Neural progenitor cell (in vitro differentiated cells): ENCODE results near the gene MRC1. TPM values are rescaled to one million over a fixed set of nuclear protein-coding genes. Genes with fewer than 3 reads are reported as not detected.
A peak's percentile ranks its signal among the peaks of the same experiment; 100 is the strongest.

Source experiments
- DNase-seq: peaks from one replicate; pipeline ENCODE4 v3.0.0-alpha.2; 2016; ENCODE audit warnings: low spot score
- H2AFZ ChIP-seq: fragments of 200-600 bp; sonication (generic); replicated peaks from 2 replicates; pipeline ENCODE4 v1.6.1; 2016; ENCODE audit warnings: antibody characterized with exemption
- H3F3A ChIP-seq: fragments of 200-600 bp; sonication (generic); 2 replicates; pipeline ENCODE4 v1.6.1; 2016; ENCODE audit warnings: antibody characterized with exemption, low read depth
- H3K27ac ChIP-seq: fragments of 200-600 bp; sonication (generic); 2 replicates; pipeline ENCODE4 v1.5.1; 2016; ENCODE audit warnings: mild to moderate bottlenecking
- H3K27me3 ChIP-seq: fragments of 200-600 bp; sonication (generic); 2 replicates; pipeline ENCODE4 v1.6.1; 2016; ENCODE audit warnings: mild to moderate bottlenecking, moderate library complexity
- H3K36me3 ChIP-seq: fragments of 200-600 bp; sonication (generic); 2 replicates; pipeline ENCODE4 v1.5.1; 2016
- H3K4me1 ChIP-seq: fragments of 200-600 bp; sonication (generic); 2 replicates; pipeline ENCODE4 v1.6.1; 2016; ENCODE audit warnings: mixed run types
- H3K4me2 ChIP-seq: fragments of 200-600 bp; sonication (generic); 2 replicates; pipeline ENCODE4 v1.6.1; 2016
- H3K4me3 ChIP-seq: fragments of 200-600 bp; sonication (generic); 2 replicates; pipeline ENCODE4 v1.5.1; 2016
- H3K79me2 ChIP-seq: fragments of 200-600 bp; sonication (generic); 2 replicates; pipeline ENCODE4 v1.6.1; 2016; ENCODE audit warnings: low read depth
- H3K9ac ChIP-seq: fragments of 200-600 bp; sonication (generic); 2 replicates; pipeline ENCODE4 v1.6.1; 2016
- H3K9me3 ChIP-seq: fragments of 200-600 bp; sonication (generic); 2 replicates; pipeline ENCODE4 v1.5.1; 2016; ENCODE audit warnings: low read depth
- H4K20me1 ChIP-seq: fragments of 200-600 bp; sonication (generic); 2 replicates; pipeline ENCODE4 v1.6.1; 2016; ENCODE audit warnings: low read depth
- H3K27ac Mint-ChIP-seq: 3 replicates; pipeline ENCODE4 v1.8.0; 2021; ENCODE audit warnings: mixed read lengths
- H3K27me3 Mint-ChIP-seq: 2 replicates; pipeline ENCODE4 v1.8.0; 2022; ENCODE audit warnings: low read depth, mild to moderate bottlenecking, inconsistent platforms, moderate library complexity, mixed read lengths; ENCODE audit not compliant: insufficient read depth
- H3K36me3 Mint-ChIP-seq: 3 replicates; pipeline ENCODE4 v1.8.0; 2021; ENCODE audit warnings: mixed read lengths
- H3K4me1 Mint-ChIP-seq: 3 replicates; pipeline ENCODE4 v1.8.0; 2021; ENCODE audit warnings: mixed read lengths
- H3K4me3 Mint-ChIP-seq: 3 replicates; pipeline ENCODE4 v1.8.0; 2021; ENCODE audit warnings: mild to moderate bottlenecking, moderate library complexity, mixed read lengths
- H3K9me3 Mint-ChIP-seq: 3 replicates; pipeline ENCODE4 v1.8.0; 2020; ENCODE audit warnings: mixed read lengths
- EZH2 ChIP-seq: fragments of 200-600 bp; sonication (generic); IDR thresholded peaks from 2 replicates; pipeline ENCODE4 v1.6.1; 2017; ENCODE audit warnings: antibody characterized with exemption, mild to moderate bottlenecking, moderate library complexity
- EZH2phosphoT487 ChIP-seq: fragments of 200-600 bp; sonication (generic); IDR thresholded peaks from 2 replicates; pipeline ENCODE4 v1.6.1; 2017; ENCODE audit warnings: antibody characterized with exemption
- total RNA-seq: library from RNA; depleted of rRNA; stranded (reverse); fragments of >200 nt; gene quantifications from 2 replicates; pipeline ENCODE4 v1.2.3, GENCODE V29; 2015; ENCODE audit warnings: low replicate concordance
- TF ChIP-seq, protein P1 (sequence below): fragments of 200-600 bp; sonication (generic); IDR thresholded peaks from 2 replicates; pipeline ENCODE4 v1.5.1; 2017; ENCODE audit warnings: antibody characterized with exemption, mild to moderate bottlenecking

The MRC1 gene
- total RNA-seq, 1 donor from 2014 or later = not detected

GRCh38 chr10:17802976-17803375 lies 6.2 kb upstream of the MRC1 start:
- Mint-ChIP-seq H3K27me3 (no peaks in the 10 kb centered on the region), H3K4me3 (no peak overlapping the region), H3K36me3 (no peaks in the 10 kb centered on the region), H3K27ac (no peak overlapping the region), H3K4me1 (peaks cover 3% of the 10 kb centered on the region), H3K9me3 (peaks cover 3% of the 10 kb centered on the region)
- Histone ChIP-seq H3K9me3 (no peaks in the 10 kb centered on the region), H3K4me1 (no peaks in the 10 kb centered on the region), H3K9ac (no peak overlapping the region), H2AFZ (no peak overlapping the region), H3K36me3 (no peaks in the 10 kb centered on the region), H3K79me2 (no peaks in the 10 kb centered on the region), H4K20me1 (no peaks in the 10 kb centered on the region), H3F3A (no peaks in the 10 kb centered on the region), H3K4me2 (no peak overlapping the region), H3K27me3 (no peaks in the 10 kb centered on the region), H3K27ac (no peak overlapping the region), H3K4me3 (no peak overlapping the region)
- DNase-seq = no peak
- TF ChIP-seq EZH2 (no peak), EZH2phosphoT487 (no peak)
- TF ChIP-seq, protein P1, sequence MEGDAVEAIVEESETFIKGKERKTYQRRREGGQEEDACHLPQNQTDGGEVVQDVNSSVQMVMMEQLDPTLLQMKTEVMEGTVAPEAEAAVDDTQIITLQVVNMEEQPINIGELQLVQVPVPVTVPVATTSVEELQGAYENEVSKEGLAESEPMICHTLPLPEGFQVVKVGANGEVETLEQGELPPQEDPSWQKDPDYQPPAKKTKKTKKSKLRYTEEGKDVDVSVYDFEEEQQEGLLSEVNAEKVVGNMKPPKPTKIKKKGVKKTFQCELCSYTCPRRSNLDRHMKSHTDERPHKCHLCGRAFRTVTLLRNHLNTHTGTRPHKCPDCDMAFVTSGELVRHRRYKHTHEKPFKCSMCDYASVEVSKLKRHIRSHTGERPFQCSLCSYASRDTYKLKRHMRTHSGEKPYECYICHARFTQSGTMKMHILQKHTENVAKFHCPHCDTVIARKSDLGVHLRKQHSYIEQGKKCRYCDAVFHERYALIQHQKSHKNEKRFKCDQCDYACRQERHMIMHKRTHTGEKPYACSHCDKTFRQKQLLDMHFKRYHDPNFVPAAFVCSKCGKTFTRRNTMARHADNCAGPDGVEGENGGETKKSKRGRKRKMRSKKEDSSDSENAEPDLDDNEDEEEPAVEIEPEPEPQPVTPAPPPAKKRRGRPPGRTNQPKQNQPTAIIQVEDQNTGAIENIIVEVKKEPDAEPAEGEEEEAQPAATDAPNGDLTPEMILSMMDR = no peak

DNA sequence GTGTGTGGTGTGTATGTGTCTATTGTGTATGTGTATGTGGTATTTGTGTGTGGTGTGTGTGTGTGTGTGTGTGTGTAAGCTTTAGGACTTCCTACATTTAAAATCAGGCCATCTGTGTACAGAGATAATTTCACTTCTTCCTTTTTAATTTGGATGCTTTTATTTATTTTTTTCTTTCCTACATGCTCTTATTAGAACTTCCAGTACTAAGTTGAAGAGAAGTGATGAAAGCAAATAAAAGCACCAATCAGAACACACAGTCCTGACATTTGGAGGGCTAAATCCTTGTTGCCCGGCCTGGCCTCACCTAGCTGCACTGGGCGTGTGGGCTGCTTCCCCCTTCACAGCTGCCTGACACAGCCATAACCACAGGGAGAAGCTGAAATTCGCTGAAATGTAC lies 3.8 kb upstream of the MRC1 start:
- H3K79me2 ChIP-seq = no peaks in the 10 kb centered on the region
- H3K9me3 Mint-ChIP-seq = peaks cover 3% of the 10 kb centered on the region
- H3K27ac Mint-ChIP-seq = no peak overlapping the region
- H3K27me3 ChIP-seq = no peaks in the 10 kb centered on the region
- no peak overlapping the region for H3K4me3 Mint-ChIP-seq
- TF ChIP-seq EZH2phosphoT487 (no peak), EZH2 (no peak)
- TF ChIP-seq, protein P1 = no peak
- no peaks in the 10 kb centered on the region for H3K4me1 ChIP-seq
- no peak overlapping the region for H3K9ac ChIP-seq
- H3K9me3 ChIP-seq = no peaks in the 10 kb centered on the region
- H3K4me1 Mint-ChIP-seq = peaks cover 3% of the 10 kb centered on the region
- H3K36me3 ChIP-seq = no peaks in the 10 kb centered on the region
- H3K4me2 ChIP-seq = no peak overlapping the region
- H3K27ac ChIP-seq = no peak overlapping the region
- no peaks in the 10 kb centered on the region for H4K20me1 ChIP-seq
- no peaks in the 10 kb centered on the region for H3K36me3 Mint-ChIP-seq
- no peaks in the 10 kb centered on the region for H3F3A ChIP-seq
- H3K4me3 ChIP-seq = no peak overlapping the region
- no peak for DNase-seq
- peaks cover 4% of the 10 kb centered on the region for H3K27me3 Mint-ChIP-seq
- peak overlapping the region; percentile 34 for H2AFZ ChIP-seq

DNA sequence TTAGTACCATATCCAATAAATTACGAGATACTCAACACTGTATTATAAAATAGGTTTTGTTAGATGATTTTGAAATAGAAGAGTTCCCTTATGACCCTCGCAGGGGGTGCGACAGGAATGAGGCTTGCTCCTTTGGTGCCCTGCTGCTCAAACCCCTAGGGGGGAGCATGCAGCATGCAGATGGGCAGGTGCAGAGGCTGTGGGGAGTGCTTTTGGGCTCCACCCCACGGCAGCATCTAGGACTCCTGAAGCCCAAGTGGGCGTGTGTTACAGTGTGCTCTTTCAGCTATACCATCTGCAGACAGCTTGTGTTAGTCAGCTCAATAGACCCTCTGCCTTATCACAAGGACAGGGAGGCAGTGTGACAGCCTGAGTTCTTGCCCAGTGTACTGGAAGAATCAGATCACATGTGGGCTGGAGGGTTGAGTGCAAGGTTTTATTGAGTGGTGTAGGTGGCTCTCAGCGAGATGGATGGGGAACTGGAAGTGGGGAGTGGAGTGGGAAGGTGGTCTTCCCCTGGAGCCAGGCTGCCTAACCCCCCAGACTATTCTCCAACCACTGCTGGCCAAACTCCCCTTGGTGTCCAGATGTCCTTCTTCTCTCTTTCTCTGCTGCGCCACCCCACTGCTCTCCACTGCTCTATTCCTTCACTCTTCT lies 3.1 kb upstream of the MRC1 start:
- Mint-ChIP-seq H3K4me1 (peaks cover 3% of the 10 kb centered on the region), H3K27ac (peak overlapping the region; percentile 85), H3K4me3 (no peak overlapping the region), H3K27me3 (peaks cover 4% of the 10 kb centered on the region), H3K9me3 (peaks cover 3% of the 10 kb centered on the region), H3K36me3 (no peaks in the 10 kb centered on the region)
- no peak for TF ChIP-seq EZH2phosphoT487
- TF ChIP-seq, protein P1 = peak; percentile 43
- Histone ChIP-seq H3K27me3 (no peaks in the 10 kb centered on the region), H3K4me2 (no peak overlapping the region), H4K20me1 (no peaks in the 10 kb centered on the region), H3K27ac (no peak overlapping the region), H3K9ac (no peak overlapping the region), H3K79me2 (no peaks in the 10 kb centered on the region), H3K36me3 (no peaks in the 10 kb centered on the region), H3K9me3 (no peaks in the 10 kb centered on the region), H3F3A (no peaks in the 10 kb centered on the region), H3K4me3 (no peak overlapping the region), H3K4me1 (no peaks in the 10 kb centered on the region), H2AFZ (no peak overlapping the region)
- DNase-seq = peak; percentile 21
